T-helper 9 cell (primary cell): Measurements from ENCODE around the gene KRTAP5-1.
"Not testable (repeated sequence)": the region's sequence is repeated elsewhere in the genome, so short reads cannot be mapped to it uniquely, and the experiment has no call there.

Experiments used
- DNase-seq: peaks from one replicate; pipeline ENCODE4 v3.0.0-alpha.2; 2020
- total RNA-seq, 2 donors: gene quantifications; one replicate each; lab custom pipeline; 2026; lab: John Stamatoyannopoulos, UW

Gene KRTAP5-1, protein sequence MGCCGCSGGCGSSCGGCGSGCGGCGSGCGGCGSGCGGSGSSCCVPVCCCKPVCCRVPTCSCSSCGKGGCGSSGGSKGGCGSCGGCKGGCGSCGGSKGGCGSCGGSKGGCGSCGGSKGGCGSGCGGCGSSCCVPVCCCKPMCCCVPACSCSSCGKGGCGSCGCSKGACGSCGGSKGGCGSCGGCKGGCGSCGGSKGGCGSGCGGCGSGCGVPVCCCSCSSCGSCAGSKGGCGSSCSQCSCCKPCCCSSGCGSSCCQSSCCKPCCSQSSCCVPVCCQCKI
- total RNA-seq = 0 reads per million in 2 donors

DNA sequence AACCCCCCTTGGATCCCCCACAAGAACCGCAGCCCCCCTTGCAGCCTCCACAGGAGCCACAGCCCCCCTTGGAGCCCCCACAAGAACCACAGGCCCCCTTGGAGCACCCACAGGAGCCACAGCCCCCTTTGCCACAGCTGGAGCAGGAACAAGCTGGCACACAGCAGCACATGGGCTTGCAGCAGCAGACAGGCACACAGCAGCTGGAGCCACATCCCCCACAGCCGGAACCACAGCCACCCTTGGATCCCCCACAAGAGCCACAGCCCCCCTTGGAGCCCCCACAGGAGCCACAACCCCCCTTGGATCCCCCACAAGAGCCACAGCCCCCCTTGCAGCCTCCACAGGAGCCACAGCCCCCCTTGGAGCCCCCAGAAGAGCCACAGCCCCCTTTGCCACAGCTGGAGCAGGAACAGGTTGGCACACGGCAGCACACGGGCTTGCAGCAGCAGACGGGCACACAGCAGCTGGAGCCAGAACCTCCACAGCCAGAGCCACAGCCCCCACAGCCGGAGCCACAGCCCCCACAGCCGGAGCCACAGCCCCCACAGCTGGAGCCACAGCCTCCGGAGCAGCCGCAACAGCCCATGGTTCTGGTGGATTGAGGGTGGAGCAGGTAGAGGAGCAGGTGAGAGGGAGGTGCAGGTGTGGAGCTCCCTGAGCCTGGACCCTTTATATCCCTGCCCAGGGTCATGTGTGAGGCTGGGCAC is at the start of gene KRTAP5-1:
KRTAP5-1 (minus strand) TSS at position 623 of the 710 bp plus-strand sequence; CDS start at position 589, 34 bp downstream.
- DNase-seq = not testable (repeated sequence)

DNA sequence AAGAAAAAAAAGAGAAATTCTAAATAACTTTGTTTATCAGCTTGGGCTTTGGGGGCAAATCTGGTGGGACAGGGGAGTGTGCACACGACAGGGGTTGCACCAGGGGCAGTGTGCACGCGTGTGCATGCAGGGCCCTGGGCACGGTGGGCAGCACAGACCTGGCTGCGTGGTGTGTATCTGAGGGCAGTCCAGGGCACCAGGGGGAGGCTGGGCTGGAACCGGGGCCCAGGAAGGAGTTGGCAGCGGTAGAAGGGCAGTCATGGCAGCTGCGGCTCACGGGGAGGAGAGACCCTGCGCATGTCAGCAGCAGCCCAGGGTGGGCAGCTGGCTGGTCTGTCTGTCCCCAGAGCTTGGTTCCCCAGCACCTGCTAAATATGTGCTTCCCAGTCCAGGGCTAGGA is 48.8 kb upstream of the KRTAP5-1 start:
- no peak for DNase-seq

DNA sequence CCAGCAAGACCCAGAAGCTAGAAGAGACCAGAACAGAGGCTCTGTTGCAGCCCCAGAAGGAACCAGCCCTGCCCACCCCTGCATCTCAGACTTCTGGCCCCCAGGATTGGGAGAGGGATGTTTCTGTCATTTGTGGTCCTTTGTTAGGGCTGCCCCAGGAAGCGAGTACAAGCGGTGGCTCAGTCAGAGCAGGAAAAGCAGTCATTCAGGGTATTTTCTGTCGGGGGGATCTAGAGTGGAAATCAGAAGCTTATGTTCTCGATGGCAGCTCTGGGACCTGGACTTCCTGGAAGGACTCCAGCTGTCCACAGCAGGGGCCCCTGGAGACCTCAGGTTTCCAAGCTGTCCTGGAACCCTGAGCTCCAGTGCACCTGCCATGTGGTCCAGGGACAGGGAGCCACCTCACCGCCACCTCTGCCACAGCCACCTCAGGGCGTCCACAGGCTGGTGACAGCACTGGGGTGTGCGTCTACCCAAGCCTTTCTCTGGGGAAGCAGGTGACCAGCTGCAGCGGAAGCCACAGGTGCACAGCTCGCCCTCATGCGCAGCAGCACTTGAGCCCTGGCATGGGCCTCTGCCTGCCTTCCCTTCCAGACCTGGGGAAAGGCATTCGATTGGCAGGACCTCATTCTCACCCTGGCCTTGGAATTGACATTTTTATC is 47.1 kb upstream of the KRTAP5-1 start:
- DNase-seq = no peak

GRCh38 chr11:1631066-1631568 is 46.0 kb upstream of the KRTAP5-1 start:
- DNase-seq = no peak

DNA sequence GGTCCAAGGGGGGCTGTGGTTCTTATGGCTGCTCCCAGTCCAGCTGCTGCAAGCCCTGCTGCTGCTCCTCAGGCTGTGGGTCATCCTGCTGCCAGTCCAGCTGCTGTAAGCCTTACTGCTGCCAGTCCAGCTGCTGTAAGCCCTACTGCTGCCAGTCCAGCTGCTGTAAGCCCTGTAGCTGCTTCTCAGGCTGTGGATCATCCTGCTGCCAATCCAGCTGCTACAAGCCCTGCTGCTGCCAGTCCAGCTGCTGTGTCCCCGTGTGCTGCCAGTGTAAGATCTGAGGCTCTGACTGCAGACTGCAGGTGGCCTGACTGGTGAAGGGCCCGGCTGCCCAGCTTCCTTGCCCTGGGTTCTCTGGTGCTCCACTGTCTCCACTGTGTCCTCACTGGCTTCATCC is 45.2 kb upstream of the KRTAP5-1 start:
- DNase-seq = no peak

- no peak for DNase-seq
Observed at GRCh38 chr11:1629326-1630185, 44.5 kb upstream of the KRTAP5-1 start, which contains the start of gene KRTAP5-5. TSS of gene KRTAP5-5 (plus strand) at chr11:1629775. CDS start at chr11:1629841, 66 bp downstream.

DNA sequence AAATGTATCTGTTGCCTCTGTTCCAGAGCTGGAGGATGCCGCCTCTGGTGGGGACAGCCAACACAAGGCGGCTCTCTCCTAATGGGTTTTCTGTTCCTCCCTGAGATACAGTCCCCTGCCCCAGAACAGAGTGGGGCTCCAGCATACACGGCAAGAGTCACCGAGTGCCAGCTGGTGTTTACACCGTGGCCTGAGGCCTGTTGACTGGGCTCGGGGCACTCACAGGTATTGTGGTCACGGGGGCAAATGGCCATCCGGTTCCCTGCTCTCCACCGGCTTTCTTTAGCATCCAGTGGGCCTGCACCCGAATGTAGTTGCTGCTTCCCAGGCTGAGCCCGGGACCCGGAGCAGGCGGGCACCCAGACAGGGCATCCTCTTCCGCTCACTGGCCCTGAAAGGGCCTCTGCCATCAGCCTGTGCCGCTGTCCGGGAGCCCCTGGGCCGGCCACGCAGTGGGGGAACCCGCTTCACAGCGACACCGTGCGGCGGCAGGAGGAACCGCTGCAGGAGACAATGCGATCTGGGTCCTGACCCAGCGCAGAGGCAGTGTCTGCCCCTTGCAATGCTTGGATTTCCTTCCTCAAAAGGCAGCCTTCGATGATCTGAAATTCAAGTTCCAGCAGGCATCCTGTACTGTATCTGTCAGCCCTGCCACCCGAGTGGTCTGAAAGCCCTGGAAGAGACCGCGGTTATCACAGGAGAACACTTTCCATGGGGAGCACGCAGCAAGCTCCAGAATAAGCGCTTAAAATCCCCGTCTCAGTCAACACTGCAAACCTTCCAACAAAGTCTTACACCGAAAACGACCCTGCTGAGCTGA is 43.6 kb upstream of the KRTAP5-1 start:
- peak; percentile 65 for DNase-seq

DNA sequence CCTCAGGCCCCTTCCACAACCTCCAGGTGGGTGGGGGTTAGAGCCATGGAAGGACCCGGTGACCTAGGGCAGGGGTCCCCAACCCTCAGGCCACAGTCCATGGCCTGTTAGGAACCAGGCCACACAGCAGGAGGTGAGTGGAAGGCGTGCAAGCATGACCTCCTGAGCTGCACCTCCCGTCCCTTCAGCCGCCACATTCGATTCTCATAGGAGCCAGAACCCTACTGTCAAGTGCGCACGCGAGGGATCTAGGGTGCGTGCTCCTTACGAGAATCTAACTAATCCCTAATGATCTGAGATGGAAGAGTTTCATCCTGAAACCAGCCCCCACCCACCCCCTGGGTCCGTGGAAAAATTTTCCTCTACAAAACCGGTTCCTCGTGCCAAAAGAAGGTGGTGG is 40.5 kb upstream of the KRTAP5-1 start:
- DNase-seq = no peak

GRCh38 chr11:1624621-1625020 is 39.5 kb upstream of the KRTAP5-1 start:
- no peak for DNase-seq

DNA sequence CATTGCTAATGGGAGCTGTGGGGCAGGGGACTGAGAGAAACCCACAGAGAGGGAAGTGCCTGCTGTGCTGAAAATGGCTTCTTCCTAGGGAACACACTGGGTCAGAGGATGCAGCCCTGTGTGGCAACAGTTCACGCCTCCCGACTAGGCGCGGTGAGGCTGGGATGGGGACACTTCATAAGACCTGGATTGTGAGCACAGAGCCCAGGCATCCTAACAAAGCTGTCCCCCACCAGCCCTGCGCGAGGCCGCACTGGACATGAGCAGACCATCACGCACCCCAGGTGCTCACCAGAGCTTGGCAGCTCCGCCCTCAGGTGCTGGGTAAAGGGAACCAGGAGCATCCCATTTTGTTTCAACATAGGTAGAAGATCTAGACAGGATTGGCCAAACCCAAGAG is 38.6 kb upstream of the KRTAP5-1 start:
- no peak for DNase-seq

GRCh38 chr11:1622086-1622485 is 37.0 kb upstream of the KRTAP5-1 start, which contains the start of gene KRTAP5-4:
TSS of gene KRTAP5-4 (minus strand) at chr11:1622138. CDS start at chr11:1622093, 45 bp downstream.
- DNase-seq = no peak

DNA sequence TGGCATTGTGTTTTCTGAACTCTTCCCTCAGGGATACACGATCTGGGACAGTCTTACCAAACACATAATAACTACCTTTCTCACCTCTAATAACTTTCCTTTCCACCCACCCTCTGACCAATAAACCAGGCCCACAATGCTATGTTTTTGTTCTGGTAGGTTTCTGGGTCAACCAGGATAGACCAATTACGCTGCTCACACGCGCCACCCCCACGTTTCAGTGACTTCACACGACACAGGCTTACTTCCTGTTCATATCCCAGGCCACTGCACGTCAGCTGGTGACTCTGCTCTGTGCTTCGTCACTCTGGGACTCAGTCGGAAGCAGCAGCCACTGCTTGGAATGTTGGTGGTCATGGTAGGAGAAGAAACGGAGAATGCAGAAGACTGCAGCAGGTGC is 34.4 kb upstream of the KRTAP5-1 start:
- no peak for DNase-seq

GRCh38 chr11:1618231-1618630 is 33.1 kb upstream of the KRTAP5-1 start:
- no peak for DNase-seq

GRCh38 chr11:1608363-1608762 is 23.3 kb upstream of the KRTAP5-1 start, which contains the start of gene KRTAP5-3:
TSS of gene KRTAP5-3 (minus strand) at chr11:1608463. CDS start at chr11:1608385, 78 bp downstream.
- DNase-seq = no peak

GRCh38 chr11:1607901-1608300 is 22.8 kb upstream of the KRTAP5-1 start:
- not testable (repeated sequence) for DNase-seq

DNA sequence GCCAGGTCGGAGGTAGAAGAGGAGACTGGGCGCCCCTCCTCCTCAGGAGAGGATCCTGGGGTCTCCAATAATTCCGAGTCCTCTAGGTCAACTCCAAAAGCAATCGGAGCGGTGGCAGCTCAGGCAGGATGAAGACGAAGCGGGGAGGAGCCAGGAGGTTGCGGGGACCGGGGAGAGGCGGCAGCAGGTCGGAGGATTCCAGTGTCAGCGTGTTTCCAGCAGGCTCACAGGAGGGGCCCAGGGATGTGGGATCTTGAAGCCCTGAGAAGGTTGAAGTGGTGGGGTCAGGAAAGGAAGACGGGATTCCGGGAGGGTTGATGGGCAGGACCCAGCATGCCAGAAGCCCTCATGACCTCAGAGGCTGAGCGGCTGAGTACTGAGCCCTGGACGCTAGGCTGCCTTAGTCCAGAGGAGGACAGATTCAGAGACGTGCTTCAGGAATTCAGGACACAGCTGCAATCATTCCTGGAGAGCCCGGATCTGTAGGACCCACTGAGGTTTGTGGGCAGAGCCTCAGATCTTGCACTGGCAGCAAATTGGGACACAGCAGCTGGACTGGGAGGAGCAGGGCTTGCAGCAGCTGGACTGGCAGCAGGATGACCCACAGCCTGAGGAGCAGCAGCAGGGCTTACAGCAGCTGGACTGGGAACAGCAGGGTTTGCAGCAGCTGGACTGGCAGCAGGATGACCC is 22.2 kb upstream of the KRTAP5-1 start:
- not testable (repeated sequence) for DNase-seq

DNA sequence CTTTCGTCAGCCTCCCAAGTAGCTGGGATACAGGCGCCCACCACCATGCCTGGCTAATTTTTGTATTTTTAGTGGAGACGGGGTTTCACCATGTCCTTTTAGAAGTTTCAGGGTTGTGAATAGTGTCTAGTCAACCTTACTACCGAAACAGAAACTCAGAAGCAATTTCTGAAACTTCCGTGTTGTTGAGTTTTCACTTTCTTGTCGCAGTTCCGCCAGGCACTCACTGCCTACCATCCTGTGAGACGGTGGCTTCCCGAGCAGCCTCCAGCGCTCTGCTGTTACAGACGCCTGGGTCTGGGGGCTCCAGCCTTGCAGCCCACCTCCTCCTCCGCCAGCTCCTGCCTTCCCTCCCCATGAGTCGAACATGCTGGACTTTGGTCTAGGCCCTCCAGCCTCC is 20.8 kb upstream of the KRTAP5-1 start:
- not testable (repeated sequence) for DNase-seq

GRCh38 chr11:1604711-1605110 is 19.6 kb upstream of the KRTAP5-1 start:
- DNase-seq = no peak

- no peak for DNase-seq
Observed at GRCh38 chr11:1604181-1604580, 19.1 kb upstream of the KRTAP5-1 start.

DNA sequence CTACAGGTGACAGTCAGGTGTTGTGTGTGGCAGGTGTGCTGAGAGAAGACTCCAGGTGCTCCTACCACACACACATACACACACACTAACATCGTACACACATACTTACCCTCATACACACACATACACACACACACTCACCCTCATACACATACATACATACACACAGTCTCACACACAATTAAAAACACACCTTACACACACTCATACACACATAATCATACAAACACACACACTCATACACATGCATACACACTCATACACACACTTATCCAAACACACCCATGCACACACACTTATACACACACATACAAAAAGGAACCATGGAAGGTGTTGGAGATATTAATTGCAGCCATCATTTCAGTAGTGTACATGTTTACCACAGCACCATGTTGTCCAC is 18.5 kb upstream of the KRTAP5-1 start:
- DNase-seq = no peak

DNA sequence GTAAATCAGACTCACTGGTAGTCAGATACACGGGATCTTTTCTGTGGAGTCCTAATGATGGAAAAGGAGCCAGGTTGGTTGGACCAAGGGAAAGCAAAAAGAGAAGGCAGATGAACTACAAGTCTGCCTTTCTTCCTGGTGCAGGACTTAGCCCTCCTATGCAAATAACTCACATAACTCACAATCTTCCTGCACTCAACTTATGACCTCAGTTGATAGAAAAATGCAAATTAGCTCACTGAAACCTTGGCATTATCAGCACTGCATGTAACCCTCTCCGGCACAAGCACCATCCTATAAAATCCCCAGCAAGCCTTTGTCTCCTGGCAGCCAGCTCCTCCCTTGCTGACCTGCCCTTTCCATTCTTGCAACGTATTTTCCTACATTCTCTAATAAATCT is 16.6 kb upstream of the KRTAP5-1 start:
- not testable (repeated sequence) for DNase-seq
